Panc1 (cell line): ENCODE data around the gene CPLX3.

ENCODE experiments used
- CTCF ChIP-seq: fragments of 450-650 bp; IDR thresholded peaks from 2 replicates; pipeline ENCODE4 v1.5.1; 2017; ENCODE audit warnings: mild to moderate bottlenecking
- POLR2AphosphoS5 ChIP-seq: IDR thresholded peaks from 2 replicates; pipeline ENCODE4 v1.6.1; 2012; ENCODE audit warnings: mild to moderate bottlenecking, low read depth, low read length, moderate library complexity
- REST ChIP-seq, 2 experiments: IDR thresholded peaks; 2 replicates each; pipeline ENCODE4 v1.6.1; 2011 to 2012; ENCODE audit warnings: low read depth in 2 of 2, control low read depth in 1 of 2, low read length in 1 of 2, mild to moderate bottlenecking in 1 of 2, moderate library complexity in 1 of 2; ENCODE audit not compliant: insufficient read depth in 1 of 2
- SIN3A ChIP-seq: IDR thresholded peaks from 2 replicates; pipeline ENCODE4 v1.6.1; 2012; ENCODE audit warnings: low read depth, mild to moderate bottlenecking, low read length, moderate library complexity, borderline replicate concordance; ENCODE audit not compliant: insufficient read depth
- TCF7L2 ChIP-seq: IDR thresholded peaks from 2 replicates; pipeline ENCODE4 v1.6.1; 2011; ENCODE audit warnings: mild to moderate bottlenecking, low read depth, low read length, inconsistent platforms

GRCh38 chr15:74794248-74794969 is 32.0 kb upstream of the CPLX3 start:
- TF ChIP-seq SIN3A (no peak), CTCF (no peak), POLR2AphosphoS5 (no peak), REST (IDR thresholded peaks at IDR 0.05; ENCODE audit: insufficient read depth in 1 of 2, low read depth in 2 of 2, low read length in 1 of 2) (no peak), TCF7L2 (no peak)
